ENCODE data around the gene VMO1. TPM values are rescaled to one million over a fixed set of nuclear protein-coding genes. Genes with fewer than 3 reads are reported as not detected.

The VMO1 gene
- total and polyA plus RNA-seq, 11 donors = 0.48 to 1.9 (median 1.1) TPM; not detected in 4

- H3K4me3 ChIP-seq = peak within 1 kb of the TSS; percentile 49 to 95 (median 72)
- no peaks in the 10 kb centered on the region for H3K9me3 ChIP-seq
- WGBS, 4 donors = 31 to 46% (median 43%) methylated on average over 43 to 62 of the region's 62 CpGs
- peaks cover 0 to 25% (median 11%) of the 10 kb centered on the region in 9 donors for H3K27me3 ChIP-seq
- ATAC-seq (peak in 1 of 4 donors; percentile 1), DNase-seq (no peak)
- no peaks in the 10 kb centered on the region for H3K36me3 ChIP-seq
- peak within 1 kb of the TSS; percentile 90 to 99 (median 96) for H3K27ac ChIP-seq
- TF ChIP-seq POLR2A (IDR thresholded peaks at IDR 0.05) (no peak), CTCF (IDR thresholded peaks at IDR 0.05) (no peak)
- H3K4me1 ChIP-seq = peaks cover 0 to 50% (median 37%) of the 10 kb centered on the region in 12 donors
- intact Hi-C loops (cut with DNase I) = loop anchor here (2.0 to 10.0 kb wide), 8 partner anchors 48 to 100 kb away; partner anchors contain the start of genes MED11 (in 7 of the 10), ARRB2 (in 3 of the 10), CXCL16 (in 1 of the 10) and ZMYND15 (in 1 of the 10)
Measured at GRCh38 chr17:4788807-4789700, 2.9 kb upstream of the VMO1 start, which contains the start of gene GLTPD2. Gene GLTPD2, plus strand, starts transcription at chr17:4788964. Its CDS starts 48 bp downstream, at chr17:4789012.

GRCh38 chr17:4788159-4788806, 2.1 kb upstream of the VMO1 start:
- intact Hi-C loops (cut with DNase I) = loop anchor here (2.0 to 10.0 kb wide), 8 partner anchors 49 to 101 kb away; partner anchors contain the start of genes MED11 (in 7 of the 10), ARRB2 (in 3 of the 10), CXCL16 (in 1 of the 10) and ZMYND15 (in 1 of the 10)
- WGBS, 4 donors = 79 to 88% (median 84%) methylated on average over 14 of the region's 14 CpGs
- no peaks in the 10 kb centered on the region for H3K9me3 ChIP-seq
- peaks cover 0 to 33% (median 18%) of the 10 kb centered on the region in 9 donors for H3K27me3 ChIP-seq
- no peak for DNase-seq
- peak overlapping the region in 6 of 12 donors; percentile 70 to 95 (median 76) for H3K4me3 ChIP-seq
- TF ChIP-seq CTCF (IDR thresholded peaks at IDR 0.05) (no peak), POLR2A (IDR thresholded peaks at IDR 0.05) (no peak)
- peak overlapping the region in 1 of 12 donors; percentile 99 for H3K27ac ChIP-seq
- no peak for ATAC-seq
- H3K4me1 ChIP-seq = peaks cover 0 to 50% (median 37%) of the 10 kb centered on the region in 12 donors
- no peaks in the 10 kb centered on the region for H3K36me3 ChIP-seq

DNA sequence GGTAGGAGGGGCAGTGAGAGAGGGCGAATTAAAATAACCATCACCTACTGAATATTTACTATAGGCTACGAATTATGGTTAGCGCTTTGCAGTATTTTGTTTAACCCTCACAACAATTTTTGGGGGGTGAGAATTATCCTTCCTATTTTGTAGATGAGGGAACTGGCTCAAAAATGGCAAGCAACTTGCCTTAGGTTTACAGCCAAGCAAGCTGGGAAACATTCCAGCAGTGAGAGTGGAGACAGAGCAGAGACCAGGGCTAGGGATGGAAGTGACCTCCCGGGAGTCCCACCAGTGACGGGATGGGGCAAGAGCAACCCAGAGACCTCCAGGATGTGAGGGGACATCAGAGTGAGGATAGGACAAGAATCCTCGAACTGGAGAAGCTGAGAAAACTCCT, 352 bp upstream of the VMO1 start:
- Histone ChIP-seq H3K27ac (peak overlapping the region in 3 of 12 donors; percentile 22 to 47 (median 31)), H3K4me3 (peak overlapping the region in 10 of 12 donors; percentile 14 to 48 (median 41)), H3K27me3 (peaks cover 0 to 50% (median 30%) of the 10 kb centered on the region in 9 donors), H3K36me3 (no peaks in the 10 kb centered on the region), H3K4me1 (peaks cover 0 to 50% (median 37%) of the 10 kb centered on the region in 12 donors), H3K9me3 (no peaks in the 10 kb centered on the region)
- 5 to 11% (median 6%) methylated on average over 6 of the region's 6 CpGs for WGBS, 4 donors
- intact Hi-C loops (cut with DNase I) = loop anchor here in 7 of 10 donors (2.0 to 10.0 kb wide), 6 partner anchors 51 to 102 kb away; partner anchors contain the start of genes MED11 (in 6 of the 7), ARRB2 (in 2 of the 7), CXCL16 (in 1 of the 7) and ZMYND15 (in 1 of the 7)
- TF ChIP-seq POLR2A (IDR thresholded peaks at IDR 0.05) (no peak), CTCF (IDR thresholded peaks at IDR 0.05) (no peak)
- DNase-seq (peak in 1 of 5 donors; percentile 33), ATAC-seq (no peak)
